GM21390 (cell line): ENCODE measurements around the gene EXOC7.
"Not testable (repeated sequence)": the region's sequence is repeated elsewhere in the genome, so short reads cannot be mapped to it uniquely, and the experiment has no call there.

Experiments
- ATAC-seq: cut with Tn5 transposase; IDR thresholded peaks from one replicate; pipeline ENCODE4 v1.9.1; 2021; ENCODE audit not compliant: unreplicated experiment

Gene EXOC7

DNA sequence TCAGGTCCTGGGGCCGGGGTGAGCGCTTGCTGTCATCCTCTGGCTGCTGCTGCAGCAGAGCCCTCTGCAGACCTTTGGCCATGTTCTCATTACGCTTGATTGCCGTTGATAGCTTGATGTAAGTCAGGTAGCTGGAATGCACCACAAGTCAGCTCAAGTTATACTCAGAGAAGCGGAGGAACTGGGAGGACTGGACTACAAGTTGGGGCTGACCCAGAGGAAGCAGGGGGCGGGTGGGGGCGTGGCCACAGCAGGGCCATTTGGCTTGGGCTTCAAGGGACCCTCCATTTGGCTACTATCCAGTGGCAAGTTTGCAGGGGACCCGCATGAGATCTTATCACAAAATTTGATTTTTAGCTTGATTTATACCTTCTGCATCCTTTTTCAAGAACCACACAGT lies 57.5 kb downstream of the EXOC7 start:
- ATAC-seq, result no peak

DNA sequence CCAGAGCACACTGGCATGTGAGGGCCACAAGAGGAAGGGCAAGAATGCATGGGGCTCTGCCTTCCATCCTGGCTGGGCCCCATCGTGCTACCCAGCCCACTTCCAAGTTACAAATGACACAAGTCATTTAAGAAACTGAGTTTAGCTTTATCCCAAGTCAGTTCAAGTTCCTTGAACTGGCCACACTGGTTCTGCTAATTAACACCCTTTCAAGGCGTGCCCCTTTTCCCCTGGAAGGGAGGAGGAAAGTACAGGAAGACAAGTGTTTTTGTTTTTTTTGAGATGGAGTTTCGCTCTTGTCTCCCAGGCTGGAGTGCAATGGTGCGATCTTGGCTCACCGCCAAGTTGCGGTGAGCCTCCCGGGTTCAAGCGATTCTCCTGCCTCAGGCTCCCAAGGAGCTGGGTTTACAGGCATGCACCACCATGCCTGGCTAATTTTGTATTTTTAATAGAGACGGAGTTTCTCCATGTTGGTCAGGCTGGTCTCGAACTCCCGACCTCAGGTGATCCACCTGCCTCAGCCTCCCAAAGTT lies 59.0 kb downstream of the EXOC7 start:
- ATAC-seq, result not testable (repeated sequence)

DNA sequence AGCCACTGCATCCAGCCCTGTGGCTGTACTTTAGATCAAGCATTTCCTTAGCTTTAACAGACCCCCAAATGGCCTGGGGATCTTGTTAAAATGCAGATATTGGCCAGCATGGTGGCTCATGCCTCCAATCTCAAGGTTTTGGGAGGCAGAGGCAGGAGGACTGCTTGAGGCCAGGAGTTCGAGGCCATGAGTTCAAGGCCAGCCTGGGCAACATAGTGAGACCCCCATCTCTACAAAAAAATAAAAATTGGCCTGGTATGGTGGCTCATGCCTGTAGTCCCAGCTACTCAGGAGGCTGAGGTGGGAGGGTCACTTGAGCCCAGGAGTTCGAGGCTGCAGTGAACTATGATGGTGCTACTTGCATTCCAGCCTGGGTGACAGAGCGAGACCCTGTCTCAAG lies 60.7 kb downstream of the EXOC7 start:
- ATAC-seq, result not testable (repeated sequence)

DNA sequence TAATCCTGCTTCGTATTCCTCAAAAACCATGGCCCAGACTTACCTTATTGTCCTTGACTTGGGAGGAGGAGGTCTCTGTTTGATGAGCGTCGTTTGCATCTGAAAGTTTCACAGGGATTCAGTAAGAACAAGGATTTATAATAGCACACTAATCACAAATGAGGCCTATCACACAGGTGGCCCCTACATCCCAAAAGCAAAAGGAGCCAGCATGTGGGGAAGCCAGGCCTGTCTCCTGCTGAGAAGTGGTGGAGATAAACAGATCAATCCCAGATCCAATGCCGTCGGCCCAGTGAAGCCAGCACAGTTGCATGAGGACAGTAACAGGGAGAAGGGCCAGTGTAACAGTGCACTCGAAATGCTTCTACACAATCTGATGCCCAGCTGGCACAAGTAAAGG lies 63.2 kb downstream of the EXOC7 start:
- ATAC-seq, result no peak

DNA sequence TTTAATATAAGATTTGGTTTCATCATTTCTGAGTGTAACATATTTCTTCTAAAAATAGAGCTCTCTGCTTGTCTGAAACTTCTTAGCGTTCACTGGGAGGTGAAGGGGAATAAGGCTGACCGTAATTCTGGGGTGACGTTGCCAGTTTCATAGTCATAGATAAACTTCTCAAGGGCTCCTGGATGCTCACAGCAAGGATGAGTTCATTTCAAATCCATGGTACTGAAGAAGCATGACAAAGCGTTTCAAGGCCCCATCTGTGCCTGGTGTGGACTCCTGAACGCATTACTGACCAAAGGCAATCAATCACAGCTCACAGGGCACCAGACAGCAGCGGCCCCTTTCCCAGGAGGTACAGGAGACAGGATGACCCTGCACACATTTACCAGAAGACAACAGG lies 64.5 kb downstream of the EXOC7 start:
- ATAC-seq, result no peak

DNA sequence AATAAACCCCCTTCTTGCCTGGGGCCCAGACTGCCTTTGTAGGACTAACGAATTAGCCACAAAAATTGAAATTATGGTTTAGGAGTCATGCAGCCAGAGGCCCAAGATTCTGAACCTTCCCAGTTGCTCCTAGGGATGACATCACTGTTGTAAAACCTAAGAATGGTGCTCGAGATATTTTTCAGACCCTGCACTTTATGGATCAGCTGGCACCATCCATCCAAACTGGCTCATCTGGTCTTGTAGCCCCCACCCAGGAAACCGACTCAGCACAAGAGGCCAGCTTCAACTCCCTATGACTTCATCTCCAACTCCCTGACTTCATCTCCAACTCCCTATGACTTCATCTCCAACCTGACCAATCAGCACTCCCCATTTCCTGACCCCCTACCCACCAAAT lies 65.5 kb downstream of the EXOC7 start:
- no peak for ATAC-seq

DNA sequence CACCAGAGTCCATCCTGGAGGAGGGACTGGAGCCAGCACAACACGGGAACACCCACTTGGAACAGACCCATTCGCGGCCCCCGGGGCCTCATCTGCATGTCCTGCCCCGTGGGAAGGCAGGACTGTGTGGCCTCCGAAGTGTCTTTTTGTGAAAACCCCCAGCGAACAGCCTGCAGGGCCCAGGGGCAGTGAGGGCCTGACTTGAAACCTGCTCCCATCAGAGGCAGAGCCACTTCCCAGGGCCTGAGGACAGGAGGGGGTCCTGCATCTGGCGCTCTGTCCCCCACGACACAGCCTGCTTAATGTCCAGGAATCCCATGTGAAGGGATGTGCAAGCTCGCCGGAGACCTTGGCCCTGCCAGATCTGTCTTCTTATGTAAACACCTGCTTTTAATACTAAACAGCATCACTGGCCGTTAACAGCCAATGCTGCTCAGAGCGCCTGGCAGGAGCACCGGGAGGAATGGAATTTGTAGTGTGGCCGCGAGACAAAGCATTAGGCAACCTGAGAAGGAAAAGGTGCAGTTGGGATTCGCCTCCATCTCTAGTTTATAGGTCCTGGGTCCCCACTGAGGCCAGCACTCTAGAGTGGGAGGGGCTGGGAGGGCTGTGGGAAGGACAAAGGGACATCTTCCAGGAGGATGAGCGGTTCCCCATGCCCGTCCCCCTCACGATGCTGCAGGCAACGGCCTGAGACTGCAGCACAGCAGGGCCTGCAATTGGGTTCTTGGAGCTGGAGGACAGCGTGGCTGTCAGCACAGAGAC lies 66.9 kb downstream of the EXOC7 start:
- ATAC-seq, result no peak

DNA sequence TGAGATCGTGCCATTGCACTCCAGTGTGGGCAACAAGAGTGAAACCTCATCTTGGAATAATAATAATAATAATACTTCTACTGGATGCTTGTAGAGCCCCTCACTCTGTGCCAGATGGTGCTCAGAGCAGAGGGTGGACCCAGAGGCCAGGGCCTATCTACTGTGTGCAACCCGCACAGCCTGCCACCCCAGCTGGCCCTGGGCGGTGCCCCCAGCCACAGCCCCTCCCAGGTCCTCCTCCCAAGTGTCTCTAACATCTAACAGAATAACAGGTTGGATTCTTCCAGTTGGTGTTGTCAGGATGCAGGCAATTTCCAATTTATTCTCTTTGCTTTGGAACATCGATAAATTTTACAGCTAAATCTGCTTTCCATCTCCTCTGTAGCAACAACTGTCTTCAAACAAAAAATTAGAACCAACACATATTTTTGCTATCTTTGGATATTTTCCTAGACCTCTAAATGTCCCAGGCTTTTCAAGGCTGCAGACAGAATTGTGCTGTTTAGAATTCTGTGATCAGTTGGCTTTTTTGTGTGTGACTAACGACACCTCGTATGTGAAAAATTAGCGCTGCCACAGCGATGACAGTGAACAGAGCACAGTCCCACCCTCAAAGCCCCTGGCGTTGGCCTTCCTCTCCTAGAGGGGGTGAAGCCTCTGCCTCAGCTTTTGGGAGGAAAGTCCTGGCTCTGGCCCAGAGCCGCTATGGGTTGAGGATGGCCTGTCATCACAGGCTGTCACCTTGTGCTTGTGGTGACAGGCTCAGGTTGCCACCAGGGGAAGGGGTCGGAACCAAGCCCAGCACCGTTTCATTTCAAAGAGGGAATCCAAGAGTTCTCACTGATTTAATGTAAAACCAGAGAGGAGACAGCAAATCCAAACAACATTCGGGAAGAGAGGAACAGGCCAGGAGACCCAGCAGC lies 68.9 kb downstream of the EXOC7 start:
- no peak for ATAC-seq

DNA sequence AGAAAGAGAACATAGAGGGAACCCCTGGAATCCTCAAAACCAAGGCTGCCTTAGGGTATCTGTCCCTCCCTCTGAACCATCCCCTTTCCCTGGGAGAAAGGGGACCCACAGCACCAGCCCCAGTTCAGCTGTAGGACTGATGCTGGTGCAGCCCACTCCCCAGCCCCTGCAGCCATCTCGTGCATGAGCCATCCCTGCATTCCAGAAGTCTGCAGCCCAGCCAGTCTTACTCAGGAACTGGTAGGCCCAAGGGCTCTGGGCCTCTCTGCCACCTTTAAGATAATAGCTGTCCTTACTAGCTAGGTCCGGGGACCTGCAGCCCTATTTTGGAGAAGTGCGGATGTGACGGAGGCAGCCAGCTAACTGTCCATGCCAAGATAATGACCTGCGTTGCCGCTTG lies 70.4 kb downstream of the EXOC7 start:
- ATAC-seq, result no peak

DNA sequence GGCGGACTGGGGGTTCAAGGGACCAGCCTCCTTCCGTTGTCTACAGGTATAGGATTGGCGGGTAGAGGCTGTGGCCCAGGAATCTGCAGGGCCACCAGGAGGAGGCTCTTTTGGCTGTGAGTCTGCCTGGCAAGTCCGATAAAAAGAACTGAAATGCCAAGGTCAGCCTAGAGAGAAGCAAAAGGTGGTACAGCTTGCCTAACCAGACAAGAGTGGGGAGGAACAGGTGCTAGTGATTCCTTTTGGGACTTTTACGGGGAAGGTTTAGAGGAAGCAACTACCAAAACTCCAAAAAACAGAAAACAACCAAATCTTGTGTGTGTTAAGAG lies 70.8 kb downstream of the EXOC7 start:
- no peak for ATAC-seq

DNA sequence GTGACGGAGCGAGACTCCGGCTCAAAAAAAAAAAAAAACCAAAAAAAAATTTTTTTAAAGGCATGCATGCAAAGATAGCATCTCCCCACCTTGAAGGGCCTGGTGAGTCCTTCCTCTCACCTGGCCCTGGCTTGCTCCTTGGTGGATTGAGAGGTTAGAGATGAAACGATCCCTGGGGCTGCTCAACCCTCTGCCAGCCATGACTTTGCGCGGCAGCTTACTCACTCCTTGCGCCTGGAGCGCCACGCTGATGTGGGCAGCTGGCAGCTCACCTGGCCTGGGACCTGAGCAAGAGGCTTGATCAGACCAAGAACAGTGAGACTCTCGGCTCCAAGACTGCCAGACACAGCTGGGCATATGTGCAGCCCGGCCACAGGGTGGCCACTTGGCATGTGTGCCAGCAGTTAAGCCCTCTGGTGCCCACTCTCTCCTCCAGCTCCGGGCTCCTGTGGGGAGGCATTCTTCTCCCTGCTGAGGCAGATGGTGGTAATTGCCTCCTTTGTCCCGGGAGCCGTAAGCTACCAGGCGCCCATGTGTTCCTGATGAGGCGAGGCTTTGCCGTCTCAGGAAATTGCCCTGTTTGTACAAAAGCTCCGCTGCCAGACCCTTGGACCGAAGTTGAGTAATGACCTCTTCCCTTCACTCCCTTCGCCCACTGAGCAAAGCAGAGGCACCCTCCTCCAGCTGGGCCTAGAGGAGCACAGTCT lies 71.4 kb downstream of the EXOC7 start:
- no peak for ATAC-seq
